Effector memory CD4-positive, alpha-beta T cell (primary cell): ENCODE measurements around the gene TMEM158.

ENCODE experiments used
- DNase-seq, 3 donors: peaks; one replicate each; pipeline ENCODE4 v3.0.0-alpha.2; 2020
- H3K27ac ChIP-seq: 2 replicates; pipeline ENCODE4 v1.7.0; 2013; ENCODE audit warnings: mild to moderate bottlenecking, low read length, moderate library complexity; ENCODE audit not compliant: insufficient read depth, poor library complexity, severe bottlenecking
- H3K27me3 ChIP-seq: replicated peaks from 2 replicates; pipeline ENCODE4 v1.7.0; 2013; ENCODE audit warnings: mild to moderate bottlenecking, low read length; ENCODE audit not compliant: insufficient read depth, control insufficient read depth, poor library complexity, severe bottlenecking
- H3K36me3 ChIP-seq: 2 replicates; pipeline ENCODE4 v1.7.0; 2013; ENCODE audit warnings: mild to moderate bottlenecking, low read length, moderate library complexity; ENCODE audit not compliant: control insufficient read depth, insufficient read depth
- H3K4me1 ChIP-seq: 2 replicates; pipeline ENCODE4 v1.7.0; 2013; ENCODE audit warnings: low read length, mild to moderate bottlenecking; ENCODE audit not compliant: control insufficient read depth, insufficient read depth, poor library complexity, severe bottlenecking
- H3K4me3 ChIP-seq: 2 replicates; pipeline ENCODE4 v1.7.0; 2013; ENCODE audit warnings: low read length, low read depth, mild to moderate bottlenecking; ENCODE audit not compliant: insufficient read depth, poor library complexity, severe bottlenecking
- H3K9me3 ChIP-seq: 2 replicates; pipeline ENCODE4 v1.7.0; 2013; ENCODE audit warnings: mild to moderate bottlenecking, low read length, moderate library complexity; ENCODE audit not compliant: control insufficient read depth

Gene TMEM158

DNA sequence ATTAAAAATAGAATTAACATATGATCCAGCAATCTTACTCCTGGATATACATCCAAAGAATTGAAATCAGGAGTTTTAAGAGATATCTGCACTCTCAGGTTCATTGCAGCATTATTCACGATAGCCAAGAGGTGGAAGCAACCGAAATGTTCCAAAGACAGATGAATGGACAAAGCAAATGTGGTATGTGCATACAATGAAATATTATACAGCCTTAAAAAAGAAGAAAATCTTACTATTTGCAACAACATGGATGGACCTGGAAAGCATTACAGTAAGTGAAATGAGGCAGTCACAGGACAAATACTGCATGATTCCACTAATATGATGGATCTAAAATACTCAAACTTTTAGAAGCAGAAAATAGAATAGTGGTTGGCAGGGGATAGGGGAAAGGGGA, 9.3 kb upstream of the TMEM158 start:
- DNase-seq: no peak
- H3K27ac ChIP-seq: no peak overlapping the region
- no peaks in the 10 kb centered on the region for H3K36me3 ChIP-seq
- H3K27me3 ChIP-seq: peaks cover 2% of the 10 kb centered on the region
- no peaks in the 10 kb centered on the region for H3K4me1 ChIP-seq
- no peaks in the 10 kb centered on the region for H3K9me3 ChIP-seq
- no peak overlapping the region for H3K4me3 ChIP-seq

DNA sequence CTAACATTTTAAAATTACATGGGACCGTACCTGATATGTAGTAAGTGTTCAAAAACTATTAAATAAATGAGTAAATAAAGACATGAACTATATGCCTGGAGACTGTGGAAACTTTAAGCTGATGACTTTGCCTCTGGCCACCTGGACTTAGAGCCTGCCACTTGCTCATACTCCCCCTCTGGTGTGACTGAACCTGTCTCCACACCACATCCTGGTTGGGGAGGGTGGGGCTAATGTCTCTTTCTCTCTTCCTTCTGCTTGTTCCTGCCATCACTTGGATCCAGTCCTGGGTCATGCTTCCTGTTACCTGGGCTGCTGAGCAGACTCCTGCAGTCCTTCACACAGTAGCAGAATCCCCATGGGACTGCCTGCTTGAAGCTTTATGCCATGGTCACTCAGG, 8.2 kb upstream of the TMEM158 start:
- no peaks in the 10 kb centered on the region for H3K4me1 ChIP-seq
- H3K4me3 ChIP-seq: no peak overlapping the region
- no peaks in the 10 kb centered on the region for H3K9me3 ChIP-seq
- no peak overlapping the region for H3K27ac ChIP-seq
- peaks cover 3% of the 10 kb centered on the region for H3K27me3 ChIP-seq
- no peaks in the 10 kb centered on the region for H3K36me3 ChIP-seq
- DNase-seq: no peak

DNA sequence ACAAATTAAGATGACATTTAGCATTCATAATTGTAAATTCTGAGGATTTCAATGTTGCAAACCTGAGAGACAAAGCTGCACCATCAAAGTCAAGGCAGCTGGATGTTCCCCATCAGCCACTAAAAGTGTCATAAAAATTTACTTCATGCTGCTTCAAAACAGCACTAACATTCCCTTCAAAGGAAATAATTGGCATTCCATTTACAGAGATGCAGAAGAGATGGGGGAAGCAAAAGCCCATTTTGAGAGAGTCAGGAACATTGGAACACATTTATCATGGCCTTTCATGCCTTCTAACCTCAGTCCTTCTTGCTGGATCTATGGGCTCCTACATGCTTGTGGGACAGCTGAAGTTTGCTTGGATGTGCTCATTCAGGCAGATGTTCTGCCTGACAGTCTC, 6.4 kb upstream of the TMEM158 start:
- Histone ChIP-seq H3K27me3 (peaks cover 14% of the 10 kb centered on the region), H3K27ac (no peak overlapping the region), H3K36me3 (no peaks in the 10 kb centered on the region), H3K4me1 (no peaks in the 10 kb centered on the region), H3K9me3 (no peaks in the 10 kb centered on the region), H3K4me3 (no peak overlapping the region)
- DNase-seq: no peak

DNA sequence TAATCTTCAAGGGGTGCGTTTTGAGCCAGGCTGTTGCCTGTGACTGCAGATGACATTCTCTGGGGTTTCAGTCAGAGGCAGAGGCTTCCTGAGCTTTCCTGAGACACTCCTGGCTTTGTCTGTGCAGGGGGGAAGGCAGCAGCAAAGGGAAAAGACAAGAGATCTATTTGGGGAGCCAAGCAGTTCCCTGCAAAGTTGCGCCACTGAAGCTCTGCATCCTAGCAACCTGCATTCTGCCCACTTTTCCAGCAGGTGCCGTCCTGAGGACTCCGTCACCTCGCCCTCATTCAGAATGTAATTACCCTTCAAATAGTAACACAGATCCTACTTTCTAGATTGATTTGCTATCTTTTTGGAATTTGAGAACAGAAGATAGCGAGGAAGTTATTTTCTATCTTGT, 1.9 kb upstream of the TMEM158 start:
- no peak overlapping the region for H3K27ac ChIP-seq
- peaks cover 7% of the 10 kb centered on the region for H3K4me1 ChIP-seq
- no peaks in the 10 kb centered on the region for H3K36me3 ChIP-seq
- H3K4me3 ChIP-seq: no peak overlapping the region
- peaks cover 48% of the 10 kb centered on the region for H3K27me3 ChIP-seq
- DNase-seq: no peak
- H3K9me3 ChIP-seq: no peaks in the 10 kb centered on the region

DNA sequence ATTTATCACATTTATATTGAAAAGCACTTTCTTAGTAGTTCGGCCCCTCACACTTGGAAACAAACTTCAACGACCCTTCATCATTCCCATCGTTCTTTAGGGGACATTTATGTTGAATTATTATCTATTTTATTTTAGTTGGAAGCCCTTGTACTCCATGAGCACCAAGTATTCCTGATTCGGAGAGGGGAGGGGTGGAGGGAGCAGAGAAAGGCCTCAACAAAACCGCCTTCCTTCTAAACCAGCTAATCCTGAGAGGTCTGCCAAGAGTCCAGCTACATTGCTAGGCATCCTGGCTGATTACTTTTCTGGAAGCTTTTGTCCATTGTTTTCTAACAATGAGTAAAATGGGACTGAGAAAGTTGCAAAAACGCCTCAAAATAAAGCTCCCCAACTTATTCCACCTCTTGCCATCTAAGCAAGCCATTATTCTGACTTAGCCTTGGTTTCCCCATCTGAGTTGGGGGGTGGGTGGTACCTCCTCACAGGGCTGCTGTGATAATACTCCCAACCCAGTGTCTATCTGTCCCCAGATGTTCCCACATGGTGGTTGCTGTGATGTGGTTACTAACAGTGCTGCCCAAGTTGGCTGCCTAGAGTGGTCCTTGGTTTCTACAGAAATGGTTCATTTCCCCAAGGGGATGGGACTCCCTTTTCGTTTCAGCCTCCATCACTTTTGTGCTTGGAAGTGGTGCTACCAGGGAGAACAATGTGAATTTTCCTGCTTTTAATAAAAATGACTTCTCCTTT, 1.2 kb upstream of the TMEM158 start:
- no peak for DNase-seq
- Histone ChIP-seq H3K4me3 (no peak overlapping the region), H3K27me3 (peaks cover 52% of the 10 kb centered on the region)

DNA sequence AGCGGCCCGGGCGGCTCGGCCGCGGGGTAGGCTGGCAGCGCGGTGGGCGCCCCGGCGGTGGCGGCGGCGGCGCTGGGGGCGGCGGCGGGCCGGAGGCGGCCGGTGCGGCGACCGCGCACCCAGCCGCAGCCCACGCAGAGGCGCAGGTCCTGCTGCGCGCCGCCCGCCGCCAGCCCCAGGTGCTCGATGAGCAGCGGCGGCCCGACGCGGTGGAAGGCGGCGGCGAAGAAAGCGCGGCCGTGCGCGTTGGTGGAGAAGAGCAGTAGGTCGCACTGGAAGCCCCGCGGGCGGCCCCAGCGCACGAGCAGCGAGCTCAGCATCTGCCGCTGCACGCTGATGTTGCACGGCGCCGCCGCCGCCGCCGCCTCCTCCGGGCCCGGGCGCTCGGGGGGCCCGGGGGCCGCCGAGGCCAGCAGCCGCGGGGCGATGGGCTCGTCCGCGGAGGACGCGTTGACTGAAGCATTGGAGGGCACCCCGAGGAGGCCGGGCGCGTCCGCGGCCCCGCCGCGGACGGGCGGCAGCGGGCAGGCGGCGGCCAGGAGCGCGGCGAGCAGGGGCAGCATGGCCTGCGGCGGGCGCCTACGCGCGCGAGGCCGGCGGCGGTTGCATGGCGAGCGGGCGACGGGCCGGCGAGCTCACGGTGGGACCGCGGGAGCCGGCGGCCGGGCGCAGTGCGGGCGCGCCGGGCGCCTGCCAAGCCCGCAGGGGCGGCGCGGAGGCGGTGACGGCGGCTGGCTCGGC, 452 bp downstream of the TMEM158 start:
- H3K4me1 ChIP-seq: peaks cover 7% of the 10 kb centered on the region
- H3K4me3 ChIP-seq: peak overlapping the region; percentile 45
- no peaks in the 10 kb centered on the region for H3K36me3 ChIP-seq
- H3K27me3 ChIP-seq: peaks cover 52% of the 10 kb centered on the region
- H3K27ac ChIP-seq: no peak overlapping the region
- DNase-seq: no peak
- no peaks in the 10 kb centered on the region for H3K9me3 ChIP-seq

More for the DNA sequence above, 1.2 kb upstream of the TMEM158 start:
- no peak overlapping the region for H3K27ac ChIP-seq
- H3K36me3 ChIP-seq: no peaks in the 10 kb centered on the region
- peaks cover 7% of the 10 kb centered on the region for H3K4me1 ChIP-seq
- H3K9me3 ChIP-seq: no peaks in the 10 kb centered on the region

DNA sequence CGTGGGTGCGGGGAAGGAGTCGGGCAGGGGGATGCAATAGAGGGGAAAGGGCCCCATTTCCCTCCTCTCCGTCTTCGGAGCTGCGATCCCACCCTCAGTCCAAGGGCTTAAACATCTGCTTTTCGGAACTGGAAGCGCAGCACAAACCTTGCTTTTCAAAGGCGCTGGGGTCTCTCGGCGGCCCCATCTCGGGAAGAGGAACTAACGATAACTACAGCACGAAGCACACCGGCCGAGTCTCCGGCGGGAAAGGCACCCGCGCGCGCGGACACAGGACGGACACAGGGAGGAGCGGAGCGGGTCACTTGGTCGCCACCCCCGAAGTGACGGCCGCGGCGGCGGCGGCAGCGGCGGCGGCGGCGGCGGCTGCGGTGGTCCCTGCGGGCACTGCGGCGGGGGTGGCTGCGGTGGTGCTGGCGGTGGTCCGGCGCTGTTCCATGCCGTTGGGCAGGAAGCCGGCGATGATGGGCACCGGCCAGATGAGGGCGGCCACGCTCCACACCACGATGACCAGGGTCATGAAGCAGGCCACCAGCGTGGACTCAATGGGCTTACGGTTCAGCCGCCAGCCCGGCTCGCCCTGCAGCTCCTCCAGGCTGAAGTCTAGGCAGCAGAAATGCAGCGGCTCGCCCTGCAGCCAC, 1.1 kb downstream of the TMEM158 start:
- DNase-seq: no peak
- Histone ChIP-seq H3K9me3 (no peaks in the 10 kb centered on the region), H3K27ac (no peak overlapping the region), H3K36me3 (no peaks in the 10 kb centered on the region), H3K27me3 (peaks cover 49% of the 10 kb centered on the region), H3K4me3 (peak overlapping the region; percentile 45), H3K4me1 (peaks cover 7% of the 10 kb centered on the region)

DNA sequence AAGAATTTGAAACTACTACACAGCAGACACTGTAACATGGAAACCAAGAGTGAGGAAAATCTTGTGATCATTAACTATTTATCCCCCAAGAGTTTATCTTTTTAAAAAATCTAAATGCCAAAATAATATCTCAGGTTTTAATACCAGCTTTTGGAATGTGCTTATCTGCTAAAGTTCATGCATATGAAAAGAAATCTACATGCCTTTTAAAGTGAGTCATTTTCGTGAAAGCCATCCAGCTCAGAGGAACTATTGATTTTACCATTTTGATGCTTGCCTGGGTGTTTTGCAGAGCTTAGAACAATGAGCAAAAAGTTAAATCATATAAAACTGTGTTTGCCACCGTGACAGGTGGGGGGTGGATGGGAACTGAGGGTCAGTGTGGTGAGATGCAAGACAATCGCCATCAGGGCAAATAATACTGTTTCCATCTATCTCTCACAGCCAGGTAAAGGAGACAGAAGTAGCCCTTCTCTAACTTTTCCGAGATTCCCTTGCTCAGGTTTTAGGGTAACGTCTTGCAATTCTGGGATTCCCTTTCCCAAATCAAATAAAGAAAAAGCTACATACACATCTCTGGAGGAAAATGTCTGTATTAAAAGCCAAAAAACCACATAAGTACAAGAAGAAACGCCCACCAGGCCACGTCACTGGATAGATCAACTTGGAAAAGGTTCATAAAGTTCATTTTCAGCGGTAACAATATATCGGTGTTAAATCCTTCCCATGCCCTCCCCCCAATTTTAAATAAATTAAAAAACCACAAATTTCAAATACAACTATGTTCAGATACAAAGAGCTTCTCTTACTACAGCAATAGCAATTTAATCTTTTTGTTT, 2.0 kb downstream of the TMEM158 start:
- DNase-seq: no peak
- Histone ChIP-seq H3K27ac (no peak overlapping the region), H3K27me3 (peaks cover 48% of the 10 kb centered on the region), H3K9me3 (no peaks in the 10 kb centered on the region), H3K36me3 (no peaks in the 10 kb centered on the region), H3K4me1 (peaks cover 7% of the 10 kb centered on the region), H3K4me3 (no peak overlapping the region)

DNA sequence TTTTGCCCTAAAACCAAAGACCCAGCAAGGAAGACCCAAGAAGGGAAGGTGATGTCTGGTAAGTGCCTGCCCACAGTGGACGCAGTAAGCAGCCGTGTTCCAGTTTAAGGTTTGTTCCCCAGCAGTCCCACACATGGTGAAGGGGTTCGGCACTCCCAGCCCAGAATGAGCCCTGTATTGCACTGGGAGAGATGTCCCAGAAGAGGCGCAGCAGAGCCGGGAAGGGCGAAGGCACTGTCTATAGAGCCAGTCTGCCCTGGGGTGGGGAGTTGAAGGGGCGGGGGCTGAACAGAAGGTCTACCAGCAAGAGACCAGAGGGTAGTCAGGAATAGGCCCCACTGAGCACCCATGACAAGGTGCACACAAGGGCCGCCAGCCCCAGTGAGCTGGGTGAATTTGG, 6.4 kb downstream of the TMEM158 start:
- Histone ChIP-seq H3K4me3 (no peak overlapping the region), H3K27me3 (peaks cover 21% of the 10 kb centered on the region), H3K27ac (no peak overlapping the region), H3K4me1 (peaks cover 4% of the 10 kb centered on the region), H3K36me3 (no peaks in the 10 kb centered on the region), H3K9me3 (no peaks in the 10 kb centered on the region)
- DNase-seq: no peak
